Lung (tissue), 12 donors: ENCODE measurements around the gene MYOM1. TPM values are rescaled to one million over a fixed set of nuclear protein-coding genes. Genes with fewer than 3 reads are reported as not detected.

Experiments
- ATAC-seq: fragments of 200-7000 bp; cut with Tn5 transposase; one replicate; pipeline ENCODE4 v1.9.1; 2020; ENCODE audit warnings: moderate number of reproducible peaks; ENCODE audit not compliant: insufficient read depth, low FRiP score
- DNase-seq, 3 donors: peaks; one replicate each; pipeline ENCODE4 v3.0.0-alpha.2; 2013 to 2017
- H3K27ac ChIP-seq, 2 donors: one replicate each; pipeline ENCODE4 v1.5.1; 2013; ENCODE audit warnings: mild to moderate bottlenecking in 2 of 2, moderate library complexity in 2 of 2, control low read depth in 1 of 2, inconsistent platforms in 1 of 2, low read depth in 1 of 2, low read length in 1 of 2
- H3K27me3 ChIP-seq, 3 donors: one replicate each; pipeline ENCODE4 v1.5.1; 2013; ENCODE audit warnings: low read length in 2 of 3; ENCODE audit not compliant: control insufficient read depth in 3 of 3, insufficient read depth in 3 of 3
- H3K36me3 ChIP-seq, 4 donors: one replicate each; pipeline ENCODE4 v1.5.1; 2013; ENCODE audit warnings: low read length in 4 of 4, mild to moderate bottlenecking in 1 of 4, moderate library complexity in 1 of 4; ENCODE audit not compliant: control insufficient read depth in 4 of 4, insufficient read depth in 4 of 4
- H3K4me1 ChIP-seq, 5 donors: one replicate each; pipeline ENCODE4 v1.5.1; 2013; ENCODE audit warnings: low read length in 5 of 5, mild to moderate bottlenecking in 2 of 5, moderate library complexity in 1 of 5; ENCODE audit not compliant: control insufficient read depth in 5 of 5, insufficient read depth in 5 of 5
- H3K4me3 ChIP-seq: one replicate; pipeline ENCODE4 v1.5.1; 2013; ENCODE audit warnings: mild to moderate bottlenecking, control low read depth, moderate library complexity
- H3K9ac ChIP-seq, 2 donors: one replicate each; pipeline ENCODE4 v1.5.1; 2013; ENCODE audit warnings: low read length in 2 of 2, control low read depth in 1 of 2; ENCODE audit not compliant: insufficient read depth in 1 of 2
- H3K9me3 ChIP-seq, 4 donors: one replicate each; pipeline ENCODE4 v1.5.1; 2013; ENCODE audit warnings: low read length in 3 of 4, mild to moderate bottlenecking in 1 of 4, moderate library complexity in 1 of 4; ENCODE audit not compliant: control insufficient read depth in 4 of 4, insufficient read depth in 3 of 4
- WGBS, 2 donors: extraction: QIAGEN DNeasy Blood & Tissue Kit; methylation state at CpG; one replicate each; pipeline ENCODE4 v1.1.7; 2013; 5-methylcytosine and 5-hydroxymethylcytosine counted together
- polyA plus RNA-seq, 2 donors: library from polyadenylated mRNA; stranded (reverse); fragments of 200-250 nt; gene quantifications; one replicate each; pipeline ENCODE4 v1.2.1, GENCODE V29; 2013
- total RNA-seq, 2 donors: library from RNA; depleted of rRNA in 1 of 2; stranded (reverse); fragments of >200 nt in 1 of 2; gene quantifications; one replicate each; pipeline ENCODE4 v1.2.1, GENCODE V29; 2014 to 2021
- TF ChIP-seq, protein P1 (sequence below): IDR thresholded peaks from 2 replicates; pipeline ENCODE4 v1.5.1; 2012; ENCODE audit warnings: mild to moderate bottlenecking; ENCODE audit errors: control extremely low read depth, extremely low read depth
- donor health status: control.
- donor health status: control.
- donor health status: Bipolar disorder and iron deficiency.
- donor health status: healthy.
- donor health status: DM: yes; HTN: yes; CAD: no.

Gene MYOM1
- total and polyA plus RNA-seq, 4 donors, result 0.61 to 4.6 (median 1.3) TPM

DNA sequence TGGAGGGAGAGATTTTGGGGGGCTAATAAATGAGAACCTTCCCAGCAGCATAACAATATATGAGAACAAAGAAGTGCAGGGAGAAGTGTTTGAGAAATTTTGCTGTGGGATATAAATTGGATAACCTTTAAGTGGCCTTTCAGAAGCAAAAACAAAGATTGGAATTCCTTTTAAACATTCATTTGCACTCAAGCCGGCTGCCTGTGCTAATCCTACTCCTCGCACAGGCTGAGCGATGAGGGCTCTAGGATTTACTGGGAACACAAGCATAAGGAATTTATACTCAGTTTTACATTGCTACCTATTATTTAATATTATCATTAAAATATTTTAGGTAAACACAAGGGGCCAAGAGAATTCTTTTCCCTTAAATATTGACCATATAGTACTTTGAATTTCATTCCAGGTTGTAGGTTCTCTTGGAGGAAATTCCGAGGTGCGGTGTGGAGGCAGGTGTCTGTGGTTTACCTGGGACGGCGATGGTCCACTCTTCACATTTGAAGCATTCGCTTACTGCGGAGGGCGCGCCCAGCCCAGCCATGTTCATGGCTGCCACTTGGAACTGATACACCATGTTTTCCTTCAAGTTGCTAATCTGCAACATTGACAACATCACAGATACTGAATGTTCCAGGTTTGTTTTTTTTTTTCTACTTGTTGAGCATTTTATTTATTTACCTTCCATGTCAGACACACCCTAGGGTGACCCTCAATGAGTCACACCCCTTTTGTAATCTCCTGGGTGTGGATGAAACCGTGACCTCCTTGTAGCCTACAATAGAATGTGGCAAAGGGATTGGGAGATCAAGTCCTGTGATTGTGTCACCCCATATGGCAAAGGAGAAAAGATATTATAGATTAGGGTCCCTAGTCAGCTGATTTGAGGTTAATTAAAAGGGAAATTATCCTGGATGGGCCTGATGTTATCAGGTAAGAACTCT lies 100.1 kb downstream of the MYOM1 start:
- Histone ChIP-seq H3K27me3 (no peaks in the 10 kb centered on the region), H3K4me3 (no peak overlapping the region), H3K4me1 (peaks cover 0 to 4% (median 0%) of the 10 kb centered on the region in 5 donors), H3K27ac (peak overlapping the region; percentile 36 to 89), H3K9me3 (peaks cover 0 to 2% (median 0%) of the 10 kb centered on the region in 4 donors), H3K36me3 (peaks cover 0 to 18% (median 0%) of the 10 kb centered on the region in 4 donors), H3K9ac (no peak overlapping the region)
- WGBS, 2 donors, result 73 to 84% methylated on average over 12 of the region's 12 CpGs
- ATAC-seq (no peak), DNase-seq (peak in 2 of 3 donors; percentile 21 to 30)
- TF ChIP-seq, protein P1, sequence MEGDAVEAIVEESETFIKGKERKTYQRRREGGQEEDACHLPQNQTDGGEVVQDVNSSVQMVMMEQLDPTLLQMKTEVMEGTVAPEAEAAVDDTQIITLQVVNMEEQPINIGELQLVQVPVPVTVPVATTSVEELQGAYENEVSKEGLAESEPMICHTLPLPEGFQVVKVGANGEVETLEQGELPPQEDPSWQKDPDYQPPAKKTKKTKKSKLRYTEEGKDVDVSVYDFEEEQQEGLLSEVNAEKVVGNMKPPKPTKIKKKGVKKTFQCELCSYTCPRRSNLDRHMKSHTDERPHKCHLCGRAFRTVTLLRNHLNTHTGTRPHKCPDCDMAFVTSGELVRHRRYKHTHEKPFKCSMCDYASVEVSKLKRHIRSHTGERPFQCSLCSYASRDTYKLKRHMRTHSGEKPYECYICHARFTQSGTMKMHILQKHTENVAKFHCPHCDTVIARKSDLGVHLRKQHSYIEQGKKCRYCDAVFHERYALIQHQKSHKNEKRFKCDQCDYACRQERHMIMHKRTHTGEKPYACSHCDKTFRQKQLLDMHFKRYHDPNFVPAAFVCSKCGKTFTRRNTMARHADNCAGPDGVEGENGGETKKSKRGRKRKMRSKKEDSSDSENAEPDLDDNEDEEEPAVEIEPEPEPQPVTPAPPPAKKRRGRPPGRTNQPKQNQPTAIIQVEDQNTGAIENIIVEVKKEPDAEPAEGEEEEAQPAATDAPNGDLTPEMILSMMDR, result no peak

DNA sequence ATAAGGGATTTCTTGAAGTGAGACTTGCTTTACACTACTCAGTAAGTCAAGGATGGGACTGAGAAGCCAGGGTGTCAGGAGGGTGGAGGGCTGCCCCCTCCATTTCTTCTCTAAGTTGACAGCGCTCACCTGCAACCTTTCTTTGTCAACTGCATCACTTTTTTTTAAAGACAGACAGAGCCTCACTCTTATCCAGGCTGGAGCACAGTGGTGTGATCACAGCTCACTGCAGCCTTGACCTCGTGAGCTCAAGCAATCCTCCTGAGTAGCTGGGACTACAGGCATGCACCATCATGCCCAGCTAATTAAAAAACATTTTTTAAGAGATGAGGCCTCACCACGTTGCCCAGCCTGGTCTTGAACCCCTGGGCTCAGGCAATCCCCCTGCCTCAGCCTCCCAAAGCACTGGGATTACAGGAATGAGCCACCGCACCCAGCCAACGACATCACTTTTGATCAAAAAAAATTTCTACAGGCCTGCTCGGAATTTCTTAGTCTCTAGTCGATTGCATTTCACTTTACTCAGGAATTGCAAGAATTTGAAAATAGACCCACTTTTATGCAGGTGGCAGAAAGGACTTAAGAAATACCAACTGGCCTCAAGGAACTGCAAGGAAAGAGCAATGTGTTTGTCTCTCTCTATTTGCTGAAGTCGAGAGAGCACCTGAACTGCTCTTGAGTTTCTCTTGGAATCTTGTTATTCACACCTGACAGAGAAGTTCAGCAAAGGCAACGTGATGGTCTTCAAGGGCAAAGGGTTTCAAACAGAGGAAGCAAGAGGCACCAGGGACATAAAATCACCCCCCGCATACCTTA lies 101.4 kb downstream of the MYOM1 start:
- no peaks in the 10 kb centered on the region for H3K27me3 ChIP-seq
- peaks cover 0 to 4% (median 0%) of the 10 kb centered on the region in 5 donors for H3K4me1 ChIP-seq
- DNase-seq (peak; percentile 49 to 84 (median 67)), ATAC-seq (peak; percentile 32)
- no peak overlapping the region for H3K4me3 ChIP-seq
- H3K36me3 ChIP-seq, result peaks cover 0 to 18% (median 0%) of the 10 kb centered on the region in 4 donors
- peaks cover 0 to 2% (median 0%) of the 10 kb centered on the region in 4 donors for H3K9me3 ChIP-seq
- no peak overlapping the region for H3K9ac ChIP-seq
- peak overlapping the region in 1 of 2 donors; percentile 87 for H3K27ac ChIP-seq
- TF ChIP-seq, protein P1, result no peak
- 66 to 86% methylated on average over 10 of the region's 10 CpGs for WGBS, 2 donors

DNA sequence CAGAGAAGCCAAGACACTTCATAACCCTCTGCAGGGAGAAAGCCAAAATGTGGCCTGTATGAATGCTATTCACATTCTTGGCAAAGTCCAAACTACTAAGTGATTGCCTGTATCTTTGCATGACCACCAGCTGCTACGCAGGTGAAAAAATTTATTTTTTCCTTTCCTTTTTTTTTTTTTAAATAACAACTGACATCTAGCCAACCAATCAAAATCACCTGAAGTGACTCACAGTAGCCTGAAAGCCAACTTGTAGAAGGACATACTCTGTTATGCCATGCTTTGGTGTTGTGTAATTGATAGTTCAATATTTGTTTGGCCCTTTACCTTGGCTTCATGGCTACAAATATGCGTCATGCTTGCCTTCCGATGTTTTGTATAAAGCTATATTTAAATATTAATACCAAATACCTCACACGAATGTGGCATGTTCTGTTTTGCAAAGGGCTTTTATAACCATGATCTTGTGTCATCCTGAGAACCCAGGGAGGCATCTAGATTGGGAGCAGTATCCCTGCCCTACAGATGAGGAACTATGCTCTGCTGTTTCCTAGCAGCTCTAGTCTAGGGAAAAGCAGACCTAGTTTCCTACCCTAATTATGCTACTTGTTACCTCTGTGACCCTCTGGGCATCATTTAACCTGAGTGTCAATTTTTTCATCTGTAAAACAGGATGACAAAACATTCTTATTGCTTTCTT lies 102.1 kb downstream of the MYOM1 start:
- WGBS, 2 donors, result 65 to 80% methylated on average over 4 of the region's 4 CpGs
- TF ChIP-seq, protein P1, result no peak
- Histone ChIP-seq H3K9ac (no peak overlapping the region), H3K36me3 (peaks cover 0 to 18% (median 0%) of the 10 kb centered on the region in 4 donors), H3K4me1 (peaks cover 0 to 4% (median 0%) of the 10 kb centered on the region in 5 donors), H3K27ac (peak overlapping the region in 1 of 2 donors; percentile 87), H3K27me3 (no peaks in the 10 kb centered on the region), H3K9me3 (peaks cover 0 to 2% (median 0%) of the 10 kb centered on the region in 4 donors), H3K4me3 (no peak overlapping the region)
- peak in 2 of 3 donors; percentile 11 to 22 for DNase-seq
- peak; percentile 44 for ATAC-seq
